M059J (cell line): ENCODE results near the gene SEMA4D. TPM values are rescaled to one million over a fixed set of nuclear protein-coding genes. Genes with fewer than 3 reads are reported as not detected.

ENCODE experiments used
- DNase-seq: peaks from one replicate; pipeline ENCODE4 v3.0.0-alpha.2; 2012; ENCODE audit warnings: low read depth
- total RNA-seq: library from RNA; depleted of rRNA; stranded (reverse); fragments of >200 nt; shearing (Covaris generic); gene quantifications from 2 replicates; pipeline ENCODE4 v1.2.3, GENCODE V29; 2014; rRNA removed

SEMA4D gene
- total RNA-seq, 1 experiment from 2014 or later = 14.3 TPM

- DNase-seq = peak; percentile 54
Measured at GRCh38 chr9:89319015-89319905, 178.7 kb downstream of the SEMA4D start.

- DNase-seq = peak; percentile 97
Measured at GRCh38 chr9:89318123-89319014, 179.5 kb downstream of the SEMA4D start, which contains the start of gene SECISBP2. Gene SECISBP2 (plus strand): TSS chr9:89318500. CDS start chr9:89318577, 77 bp downstream.

- DNase-seq = no peak
Measured at GRCh38 chr9:89317282-89317681, 180.6 kb downstream of the SEMA4D start.

GRCh38 chr9:89315482-89315881, 182.4 kb downstream of the SEMA4D start:
- no peak for DNase-seq

GRCh38 chr9:89314955-89315354, 183.0 kb downstream of the SEMA4D start:
- DNase-seq = no peak

GRCh38 chr9:89313842-89314241, 184.1 kb downstream of the SEMA4D start:
- peak; percentile 48 for DNase-seq

GRCh38 chr9:89312222-89312571, 185.7 kb downstream of the SEMA4D start:
- DNase-seq = peak; percentile 48

- peak; percentile 42 for DNase-seq
Measured at GRCh38 chr9:89311346-89312221, 186.3 kb downstream of the SEMA4D start.

Other genes with a start within 250 kb of the SEMA4D start
- gene CKS2, start 186.9 kb downstream of the SEMA4D start, total RNA-seq = 574 and 946 TPM in 2 replicates
- gene SECISBP2, start 179.6 kb downstream of the SEMA4D start, total RNA-seq = 21.5 and 22.1 TPM in 2 replicates
- gene GADD45G, start 106.9 kb upstream of the SEMA4D start, total RNA-seq = 0.32 and 0.49 TPM in 2 replicates